Stimulated activated naive B cell treated with anti-CD40 and anti-IgM and Interleukin-4, amounts not matched to agents 10 μg/mL and 1 μg/mL and 100 μg/mL, for 72 hours (primary cell): ENCODE measurements around the gene MYO1G.

Source experiments
- ATAC-seq, 2 donors: fragments of 150-1000 bp; cut with Tn5 transposase; replicated peaks; 2 replicates each; pipeline ENCODE4 v1.10.0; 2021; ENCODE audit warnings: moderate library complexity in 1 of 2
- DNase-seq: peaks from one replicate; pipeline ENCODE4 v3.0.0; 2021
- H3K27ac Mint-ChIP-seq: one replicate; pipeline ENCODE4 v1.8.0; 2022; ENCODE audit warnings: mild to moderate bottlenecking, mixed read lengths
- H3K27me3 Mint-ChIP-seq, 2 donors: one replicate each; pipeline ENCODE4 v1.8.0; 2022; ENCODE audit warnings: mixed read lengths in 2 of 2
- H3K36me3 Mint-ChIP-seq, 2 donors: one replicate each; pipeline ENCODE4 v1.8.0; 2022; ENCODE audit warnings: mixed read lengths in 2 of 2, mild to moderate bottlenecking in 1 of 2
- H3K4me1 Mint-ChIP-seq, 2 donors: one replicate each; pipeline ENCODE4 v1.8.0; 2022; ENCODE audit warnings: mixed read lengths in 2 of 2, mild to moderate bottlenecking in 1 of 2
- H3K4me3 Mint-ChIP-seq, 2 donors: one replicate each; pipeline ENCODE4 v1.8.0; 2022; ENCODE audit warnings: mild to moderate bottlenecking in 2 of 2, mixed read lengths in 2 of 2, moderate library complexity in 1 of 2
- H3K9me3 Mint-ChIP-seq, 2 donors: one replicate each; pipeline ENCODE4 v1.8.0; 2022; ENCODE audit warnings: mixed read lengths in 2 of 2, mild to moderate bottlenecking in 1 of 2

MYO1G gene

GRCh38 chr7:44980393-44981034, 1.7 kb upstream of the MYO1G start:
- ATAC-seq (peak; percentile 58 to 69), DNase-seq (peak; percentile 89)
- Mint-ChIP-seq H3K27ac (peak overlapping the region; percentile 99), H3K4me1 (peaks cover 62 to 95% of the 10 kb centered on the region in 2 donors), H3K9me3 (no peaks in the 10 kb centered on the region), H3K27me3 (no peaks in the 10 kb centered on the region), H3K36me3 (peaks cover 67 to 75% of the 10 kb centered on the region in 2 donors), H3K4me3 (peak overlapping the region; percentile 93 to 97)

GRCh38 chr7:44979481-44980392, 922 bp upstream of the MYO1G start:
- Mint-ChIP-seq H3K27ac (peak overlapping the region; percentile 99), H3K4me3 (peak overlapping the region; percentile 93 to 97), H3K4me1 (peaks cover 63 to 95% of the 10 kb centered on the region in 2 donors), H3K9me3 (no peaks in the 10 kb centered on the region), H3K27me3 (no peaks in the 10 kb centered on the region), H3K36me3 (peaks cover 65 to 73% of the 10 kb centered on the region in 2 donors)
- ATAC-seq = peak; percentile 1 to 2
- DNase-seq = no peak

DNA sequence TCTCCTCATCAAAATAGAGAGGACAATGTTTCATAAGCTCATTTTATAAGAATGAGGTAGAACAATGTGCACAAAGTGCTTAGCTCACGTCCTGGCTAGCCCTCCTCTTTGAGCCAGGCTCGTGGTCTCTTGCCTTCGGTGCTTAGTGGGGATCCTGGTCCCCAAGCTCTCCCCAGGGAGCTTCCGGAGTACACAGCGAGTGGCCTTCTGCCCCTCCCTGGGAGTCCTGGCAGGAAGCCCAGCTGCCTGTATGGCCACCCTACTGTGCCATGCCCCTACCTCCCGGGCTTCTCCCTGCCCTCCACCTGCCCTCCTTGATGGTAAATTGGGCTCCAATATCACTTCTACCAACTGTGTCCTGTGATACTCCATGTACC, 868 bp downstream of the MYO1G start:
- H3K27ac Mint-ChIP-seq = peak overlapping the region; percentile 99
- H3K27me3 Mint-ChIP-seq = no peaks in the 10 kb centered on the region
- no peak for DNase-seq
- peaks cover 56 to 90% of the 10 kb centered on the region in 2 donors for H3K4me1 Mint-ChIP-seq
- peaks cover 51 to 66% of the 10 kb centered on the region in 2 donors for H3K36me3 Mint-ChIP-seq
- ATAC-seq = no peak
- no peaks in the 10 kb centered on the region for H3K9me3 Mint-ChIP-seq
- peak overlapping the region; percentile 93 to 97 for H3K4me3 Mint-ChIP-seq

GRCh38 chr7:44977304-44977958, 1.4 kb downstream of the MYO1G start:
- Mint-ChIP-seq H3K36me3 (peaks cover 52 to 67% of the 10 kb centered on the region in 2 donors), H3K27me3 (no peaks in the 10 kb centered on the region), H3K27ac (peak overlapping the region; percentile 99), H3K9me3 (no peaks in the 10 kb centered on the region), H3K4me1 (peaks cover 53 to 92% of the 10 kb centered on the region in 2 donors), H3K4me3 (peak overlapping the region; percentile 93 to 97)
- peak; percentile 69 for DNase-seq
- ATAC-seq = peak; percentile 19 to 21

GRCh38 chr7:44976746-44977196, 2.0 kb downstream of the MYO1G start:
- Mint-ChIP-seq H3K4me1 (peaks cover 56 to 92% of the 10 kb centered on the region in 2 donors), H3K9me3 (no peaks in the 10 kb centered on the region)

GRCh38 chr7:44976040-44976745, 2.6 kb downstream of the MYO1G start:
- no peaks in the 10 kb centered on the region for H3K27me3 Mint-ChIP-seq
- H3K27ac Mint-ChIP-seq = peak overlapping the region; percentile 99
- peak overlapping the region; percentile 93 to 97 for H3K4me3 Mint-ChIP-seq
- H3K9me3 Mint-ChIP-seq = no peaks in the 10 kb centered on the region
- H3K4me1 Mint-ChIP-seq = peaks cover 54 to 87% of the 10 kb centered on the region in 2 donors
- ATAC-seq (no peak), DNase-seq (no peak)
- H3K36me3 Mint-ChIP-seq = peaks cover 55 to 68% of the 10 kb centered on the region in 2 donors

More at GRCh38 chr7:44976746-44977196, 2.0 kb downstream of the MYO1G start:
- Mint-ChIP-seq H3K27me3 (no peaks in the 10 kb centered on the region), H3K4me3 (peak overlapping the region; percentile 93 to 97), H3K36me3 (peaks cover 53 to 68% of the 10 kb centered on the region in 2 donors), H3K27ac (peak overlapping the region; percentile 99)
- DNase-seq (no peak), ATAC-seq (no peak)

GRCh38 chr7:44975331-44976039, 3.3 kb downstream of the MYO1G start:
- DNase-seq = no peak
- H3K4me1 Mint-ChIP-seq = peaks cover 51 to 80% of the 10 kb centered on the region in 2 donors
- no peaks in the 10 kb centered on the region for H3K9me3 Mint-ChIP-seq
- peaks cover 58 to 74% of the 10 kb centered on the region in 2 donors for H3K36me3 Mint-ChIP-seq
- H3K27ac Mint-ChIP-seq = no peak overlapping the region
- H3K4me3 Mint-ChIP-seq = peak overlapping the region; percentile 6 to 37
- no peak for ATAC-seq
- H3K27me3 Mint-ChIP-seq = no peaks in the 10 kb centered on the region

DNA sequence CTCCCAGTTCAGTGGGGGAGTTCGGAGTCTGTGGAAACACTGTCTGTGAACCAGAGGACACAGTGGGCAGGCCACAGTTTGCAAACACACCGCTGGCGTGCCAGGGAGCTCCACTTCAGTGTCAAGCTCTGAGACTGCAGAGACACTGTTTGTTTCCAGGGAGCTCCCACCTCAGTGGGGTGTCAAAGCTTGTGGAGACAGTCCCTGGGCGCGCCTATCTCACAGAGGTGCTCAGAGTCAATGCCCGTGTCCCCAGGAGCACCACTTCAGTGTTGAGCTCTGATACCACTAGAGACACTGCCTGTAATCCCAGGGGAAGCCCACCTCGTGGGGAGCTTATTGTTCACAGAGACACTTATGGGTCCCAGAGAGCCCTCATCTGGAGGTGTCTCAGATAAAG, 4.3 kb downstream of the MYO1G start:
- Mint-ChIP-seq H3K9me3 (no peaks in the 10 kb centered on the region), H3K27me3 (no peaks in the 10 kb centered on the region), H3K4me3 (peak overlapping the region in 1 of 2 donors; percentile 41), H3K4me1 (peaks cover 42 to 70% of the 10 kb centered on the region in 2 donors), H3K27ac (peak overlapping the region; percentile 86), H3K36me3 (peaks cover 58 to 79% of the 10 kb centered on the region in 2 donors)
- ATAC-seq (no peak), DNase-seq (no peak)

GRCh38 chr7:44973610-44974401, 5.0 kb downstream of the MYO1G start:
- DNase-seq = no peak
- Mint-ChIP-seq H3K36me3 (peaks cover 59 to 80% of the 10 kb centered on the region in 2 donors), H3K9me3 (no peaks in the 10 kb centered on the region), H3K4me1 (peaks cover 37 to 63% of the 10 kb centered on the region in 2 donors), H3K27ac (peak overlapping the region; percentile 65), H3K27me3 (no peaks in the 10 kb centered on the region), H3K4me3 (peak overlapping the region in 1 of 2 donors; percentile 39)
- no peak for ATAC-seq

- Mint-ChIP-seq H3K9me3 (no peaks in the 10 kb centered on the region), H3K27me3 (no peaks in the 10 kb centered on the region), H3K36me3 (peaks cover 50 to 76% of the 10 kb centered on the region in 2 donors), H3K4me1 (peaks cover 31 to 56% of the 10 kb centered on the region in 2 donors), H3K27ac (peak overlapping the region; percentile 59), H3K4me3 (no peak overlapping the region)
- ATAC-seq (no peak), DNase-seq (no peak)
Observed at GRCh38 chr7:44972562-44972961, 6.3 kb downstream of the MYO1G start.

GRCh38 chr7:44971902-44972441, 6.8 kb downstream of the MYO1G start:
- H3K9me3 Mint-ChIP-seq = no peaks in the 10 kb centered on the region
- no peaks in the 10 kb centered on the region for H3K27me3 Mint-ChIP-seq
- H3K36me3 Mint-ChIP-seq = peaks cover 51 to 76% of the 10 kb centered on the region in 2 donors
- no peak overlapping the region for H3K4me3 Mint-ChIP-seq
- H3K4me1 Mint-ChIP-seq = peaks cover 27 to 56% of the 10 kb centered on the region in 2 donors
- ATAC-seq (no peak), DNase-seq (no peak)
- H3K27ac Mint-ChIP-seq = peak overlapping the region; percentile 63

- H3K27ac Mint-ChIP-seq = peak overlapping the region; percentile 63
- ATAC-seq = no peak
Observed at GRCh38 chr7:44971188-44971901, 7.5 kb downstream of the MYO1G start.

More at GRCh38 chr7:44971188-44971901, 7.5 kb downstream of the MYO1G start:
- Mint-ChIP-seq H3K4me1 (peaks cover 23 to 49% of the 10 kb centered on the region in 2 donors), H3K4me3 (no peak overlapping the region), H3K9me3 (no peaks in the 10 kb centered on the region), H3K27me3 (no peaks in the 10 kb centered on the region), H3K36me3 (peaks cover 47 to 72% of the 10 kb centered on the region in 2 donors)
- DNase-seq = no peak
